ENCODE measurements around the gene RASGEF1C.

Gene RASGEF1C

GRCh38 chr5:180118391-180118791 is 90.6 kb downstream of the RASGEF1C start:
- no peak for DNase-seq

- DNase-seq, result no peak
Observed at GRCh38 chr5:180117000-180117725, 91.8 kb downstream of the RASGEF1C start.

- no peak for DNase-seq
Observed at GRCh38 chr5:180116077-180116999, 92.7 kb downstream of the RASGEF1C start.

GRCh38 chr5:180115326-180116076 is 93.5 kb downstream of the RASGEF1C start:
- DNase-seq, result no peak

- no peak for DNase-seq
Observed at GRCh38 chr5:180114304-180115003, 94.6 kb downstream of the RASGEF1C start.

GRCh38 chr5:180113660-180114303 is 95.2 kb downstream of the RASGEF1C start:
- no peak for DNase-seq

- no peak for DNase-seq
Observed at GRCh38 chr5:180112181-180112861, 96.7 kb downstream of the RASGEF1C start.

GRCh38 chr5:180111273-180112002 is 97.6 kb downstream of the RASGEF1C start:
- no peak for DNase-seq

- DNase-seq, result no peak
Observed at GRCh38 chr5:180109920-180110319, 99.1 kb downstream of the RASGEF1C start.

- DNase-seq, result no peak
Observed at GRCh38 chr5:180107005-180107404, 102.0 kb downstream of the RASGEF1C start.

GRCh38 chr5:180105827-180106312 is 103.1 kb downstream of the RASGEF1C start:
- DNase-seq, result no peak

- no peak for DNase-seq
Observed at GRCh38 chr5:180104168-180104530, 104.9 kb downstream of the RASGEF1C start.

- DNase-seq, result no peak
Observed at GRCh38 chr5:180103487-180104167, 105.4 kb downstream of the RASGEF1C start.

- DNase-seq, result no peak
Observed at GRCh38 chr5:180102636-180103035, 106.4 kb downstream of the RASGEF1C start.

- DNase-seq, result no peak
Observed at GRCh38 chr5:180101451-180102105, 107.4 kb downstream of the RASGEF1C start.

- DNase-seq, result no peak
Observed at GRCh38 chr5:180100621-180101450, 108.2 kb downstream of the RASGEF1C start.

- no peak for DNase-seq
Observed at GRCh38 chr5:180099733-180100611, 109.0 kb downstream of the RASGEF1C start.

Measured in stimulated activated CD8-positive, alpha-beta memory T cell treated with anti-CD3 and anti-CD28 coated beads, Interleukin-4, amount 100 ng/mL, for 48 hours (primary cell).